Keratinocyte (primary cell): Measurements from ENCODE around the gene GOLM1. TPM values are rescaled to one million over a fixed set of nuclear protein-coding genes. Genes with fewer than 3 reads are reported as not detected.

Experiments
- DNase-seq: peaks from one replicate; pipeline ENCODE4 v3.0.0-alpha.2; 2011; ENCODE audit warnings: low read depth, missing footprints, low spot score
- FAIRE-seq: peaks from 2 replicates; lab custom pipeline; 2011; peaks lifted over from hg19 to GRCh38; lab: Jason Lieb, UNC
- H2AFZ ChIP-seq: 2 replicates; pipeline ENCODE4 v1.6.0; 2012; ENCODE audit warnings: low read length, control low read depth, inconsistent platforms; ENCODE audit not compliant: control insufficient read depth
- H3K27ac ChIP-seq: 2 replicates; pipeline ENCODE4 v1.5.1; 2011; ENCODE audit warnings: low read length; ENCODE audit not compliant: control insufficient read depth, insufficient read depth
- H3K27me3 ChIP-seq: 3 replicates; pipeline ENCODE4 v1.6.0; 2011; ENCODE audit warnings: low read length; ENCODE audit not compliant: control insufficient read depth, insufficient read depth; ENCODE audit errors: extremely low read depth
- H3K36me3 ChIP-seq, 2 experiments: 2 replicates in 1 of 2; 3 replicates in 1 of 2; pipeline ENCODE4 v1.5.1; 2011; ENCODE audit warnings: low read length in 2 of 2, mild to moderate bottlenecking in 1 of 2; ENCODE audit not compliant: control insufficient read depth in 2 of 2, insufficient read depth in 2 of 2; ENCODE audit errors: extremely low read depth in 1 of 2
- H3K4me1 ChIP-seq: 3 replicates; pipeline ENCODE4 v1.5.1; 2011; ENCODE audit warnings: low read length; ENCODE audit not compliant: control insufficient read depth, insufficient read depth; ENCODE audit errors: extremely low read depth
- H3K4me2 ChIP-seq: 3 replicates; pipeline ENCODE4 v1.6.0; 2011; ENCODE audit warnings: low read depth, low read length; ENCODE audit not compliant: control insufficient read depth, insufficient read depth; ENCODE audit errors: extremely low read depth
- H3K4me3 ChIP-seq, 3 experiments: fragments of 200-600 bp in 1 of 3; sonication (generic) in 1 of 3; 2 replicates in 2 of 3; 3 replicates in 1 of 3; pipeline ENCODE4 v1.5.1; 2011 to 2016; ENCODE audit warnings: low read length in 3 of 3, mild to moderate bottlenecking in 3 of 3, control low read depth in 2 of 3, inconsistent platforms in 1 of 3, low read depth in 1 of 3, mixed read lengths in 1 of 3, mixed run types in 1 of 3, moderate library complexity in 1 of 3; ENCODE audit not compliant: control insufficient read depth in 2 of 3, insufficient read depth in 2 of 3; ENCODE audit errors: extremely low read depth in 1 of 3
- H3K79me2 ChIP-seq: 2 replicates; pipeline ENCODE4 v1.6.0; 2012; ENCODE audit warnings: low read length; ENCODE audit not compliant: control insufficient read depth, insufficient read depth
- H3K9ac ChIP-seq: 3 replicates; pipeline ENCODE4 v1.6.0; 2011; ENCODE audit warnings: low read length; ENCODE audit not compliant: control insufficient read depth, insufficient read depth; ENCODE audit errors: extremely low read depth
- H3K9me1 ChIP-seq: 3 replicates; pipeline ENCODE4 v1.6.0; 2011; ENCODE audit warnings: low read length; ENCODE audit not compliant: control insufficient read depth, insufficient read depth; ENCODE audit errors: extremely low read depth
- H3K9me3 ChIP-seq: 2 replicates; pipeline ENCODE4 v1.5.1; 2012; ENCODE audit warnings: low read depth, low read length; ENCODE audit not compliant: control insufficient read depth
- H4K20me1 ChIP-seq: 3 replicates; pipeline ENCODE4 v1.6.0; 2011; ENCODE audit warnings: low read length; ENCODE audit not compliant: control insufficient read depth, insufficient read depth; ENCODE audit errors: extremely low read depth
- CTCF ChIP-seq, 3 experiments: IDR thresholded peaks in 1 of 3; conservative IDR thresholded peaks in 1 of 3; optimal IDR thresholded peaks in 1 of 3; 2 replicates in 2 of 3; 3 replicates in 1 of 3; pipeline versions ENCODE3 to v1.5.1; 2011; ENCODE audit warnings: low read length in 3 of 3, mild to moderate bottlenecking in 3 of 3, moderate library complexity in 2 of 3, control low read depth in 1 of 3, inconsistent platforms in 1 of 3; ENCODE audit not compliant: insufficient read depth in 2 of 3; ENCODE audit errors: extremely low read depth in 1 of 3
- EZH2 ChIP-seq: IDR thresholded peaks from one replicate; pipeline ENCODE4 v1.6.1; 2012; ENCODE audit warnings: inconsistent platforms, mild to moderate bottlenecking, low read length, moderate library complexity
- dilution Hi-C: fragments of 300-500 bp; cut with MboI; formaldehyde crosslinking; loops from one replicate; pipeline ENCODE4 v1.7.0; 2020; ENCODE audit warnings: low sequenced_read_pairs; ENCODE audit not compliant: extremely low pct_ligation_motif_present
- polyA plus RNA-seq, 5 experiments: library from polyadenylated mRNA; depleted of rRNA in 3 of 5; stranded (reverse) in 3 of 5; stranded (forward) in 1 of 5; unstranded in 1 of 5; fragments of >200 nt; gene quantifications; 1 replicate in 1 of 5; 2 replicates in 3 of 5; 3 replicates in 1 of 5; pipeline versions ENCODE4 v1.2.1 to v1.2.3, GENCODE V29; 2011 to 2012; ENCODE audit warnings: missing spikeins in 2 of 5, low read depth in 1 of 5, low replicate concordance in 1 of 5
- small RNA-seq, 3 experiments: library from RNA; depleted of rRNA; stranded (forward); fragments of <200 nt; gene quantifications; one replicate each; pipeline ENCODE3, GENCODE V24; 2012; ENCODE audit warnings: low read depth in 3 of 3, low replicate concordance in 1 of 3; ENCODE audit not compliant: insufficient read length in 3 of 3

GOLM1 gene
- polyA plus RNA-seq, 1 donor (not counting 4 experiments of a cell fraction or from before 2014, with no cell fraction given): 17.3 TPM

- no peaks in the 10 kb centered on the region for H3K9me1 ChIP-seq
- no peak overlapping the region for H3K9ac ChIP-seq
- no peaks in the 10 kb centered on the region for H4K20me1 ChIP-seq
- H3K36me3 ChIP-seq: peaks cover 3 to 20% of the 10 kb centered on the region in 2 experiments
- H3K27me3 ChIP-seq: no peaks in the 10 kb centered on the region
- DNase-seq (no peak), FAIRE-seq (no peak)
- H2AFZ ChIP-seq: no peak overlapping the region
- no peak for TF ChIP-seq CTCF (optimal IDR thresholded peaks at IDR 0.05 in 1 of 3, IDR thresholded peaks at IDR 0.05 in 1 of 3, conservative IDR thresholded peaks at IDR 0.05 in 1 of 3; ENCODE audit: extremely low read depth in 1 of 3, insufficient read depth in 2 of 3, low read length in 3 of 3)
- no peak for TF ChIP-seq EZH2
- H3K9me3 ChIP-seq: no peaks in the 10 kb centered on the region
- no peak overlapping the region for H3K27ac ChIP-seq
- dilution Hi-C loops: no loop called here
- H3K4me2 ChIP-seq: no peak overlapping the region
- H3K79me2 ChIP-seq: no peaks in the 10 kb centered on the region
- H3K4me1 ChIP-seq: no peaks in the 10 kb centered on the region
- no peak overlapping the region for H3K4me3 ChIP-seq
Measured at GRCh38 chr9:85981369-85981768, 118.0 kb downstream of the GOLM1 start.

GRCh38 chr9:85978496-85978895 is 120.9 kb downstream of the GOLM1 start:
- no peak overlapping the region for H3K4me3 ChIP-seq
- no peaks in the 10 kb centered on the region for H4K20me1 ChIP-seq
- no peak overlapping the region for H3K4me2 ChIP-seq
- H3K4me1 ChIP-seq: no peaks in the 10 kb centered on the region
- FAIRE-seq (no peak), DNase-seq (no peak)
- dilution Hi-C loops: no loop called here
- H3K79me2 ChIP-seq: no peaks in the 10 kb centered on the region
- H2AFZ ChIP-seq: no peak overlapping the region
- H3K27me3 ChIP-seq: no peaks in the 10 kb centered on the region
- H3K36me3 ChIP-seq: peaks cover 1 to 20% of the 10 kb centered on the region in 2 experiments
- H3K9ac ChIP-seq: no peak overlapping the region
- no peak overlapping the region for H3K27ac ChIP-seq
- no peaks in the 10 kb centered on the region for H3K9me3 ChIP-seq
- no peaks in the 10 kb centered on the region for H3K9me1 ChIP-seq
- TF ChIP-seq EZH2: no peak
- TF ChIP-seq CTCF (optimal IDR thresholded peaks at IDR 0.05 in 1 of 3, IDR thresholded peaks at IDR 0.05 in 1 of 3, conservative IDR thresholded peaks at IDR 0.05 in 1 of 3; ENCODE audit: extremely low read depth in 1 of 3, insufficient read depth in 2 of 3, low read length in 3 of 3): no peak

Small RNA genes lying within 50 kb of the gene (small RNA-seq; reads per million reads assigned to genes)
- gene AL161447.1: 0 reads per million in 3 experiments

Other genes with a start within 250 kb of the GOLM1 start
- 24.0 to 33.8 TPM (median 25.1 TPM) in 3 replicates for gene NAA35, start 158.4 kb downstream of the GOLM1 start, polyA plus RNA-seq
- gene C9orf153, start 160.1 kb upstream of the GOLM1 start, polyA plus RNA-seq: 0.05 to 0.09 TPM in 2 of 3 replicates, not detected in the other
- gene ISCA1, start 183.0 kb upstream of the GOLM1 start, polyA plus RNA-seq: 25.1 to 37.4 TPM (median 25.2 TPM) in 3 replicates